ENCODE measurements around the gene RBM20.

RBM20 gene

GRCh38 chr10:110880012-110880411 is 235.9 kb downstream of the RBM20 start:
- DNase-seq, result no peak

- DNase-seq, result no peak
Measured at GRCh38 chr10:110881247-110881646, 237.1 kb downstream of the RBM20 start.

- DNase-seq, result no peak
Measured at GRCh38 chr10:110881905-110882304, 237.8 kb downstream of the RBM20 start.

- no peak for DNase-seq
Measured at GRCh38 chr10:110883924-110884323, 239.8 kb downstream of the RBM20 start.

- no peak for DNase-seq
Measured at GRCh38 chr10:110885932-110886674, 242.0 kb downstream of the RBM20 start.

GRCh38 chr10:110887560-110887959 is 243.4 kb downstream of the RBM20 start:
- no peak for DNase-seq
